Measurements from ENCODE around the gene TRIP13.
"Not testable (repeated sequence)": the region's sequence is repeated elsewhere in the genome, so short reads cannot be mapped to it uniquely, and the experiment has no call there.

TRIP13 gene

DNA sequence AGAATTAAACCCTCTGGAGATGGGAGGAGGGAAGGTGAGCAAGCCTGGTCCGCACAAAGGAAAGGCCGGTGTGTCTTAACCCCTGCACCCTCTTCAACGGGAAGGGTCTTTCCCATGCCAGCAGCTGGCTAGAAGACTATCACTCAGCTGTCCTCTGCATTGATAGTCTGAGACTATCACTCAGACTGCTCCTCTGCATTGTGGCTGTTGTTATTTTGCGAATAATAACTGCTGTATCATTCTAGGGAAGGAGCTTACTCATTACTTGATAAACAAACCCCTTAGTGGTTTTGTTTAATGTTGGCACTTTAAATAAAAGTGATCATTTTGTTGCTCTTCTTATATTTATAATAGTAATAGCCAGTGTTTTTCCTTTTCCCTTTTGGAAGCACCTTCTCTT lies 8.1 kb downstream of the TRIP13 start:
- no peak for DNase-seq

DNA sequence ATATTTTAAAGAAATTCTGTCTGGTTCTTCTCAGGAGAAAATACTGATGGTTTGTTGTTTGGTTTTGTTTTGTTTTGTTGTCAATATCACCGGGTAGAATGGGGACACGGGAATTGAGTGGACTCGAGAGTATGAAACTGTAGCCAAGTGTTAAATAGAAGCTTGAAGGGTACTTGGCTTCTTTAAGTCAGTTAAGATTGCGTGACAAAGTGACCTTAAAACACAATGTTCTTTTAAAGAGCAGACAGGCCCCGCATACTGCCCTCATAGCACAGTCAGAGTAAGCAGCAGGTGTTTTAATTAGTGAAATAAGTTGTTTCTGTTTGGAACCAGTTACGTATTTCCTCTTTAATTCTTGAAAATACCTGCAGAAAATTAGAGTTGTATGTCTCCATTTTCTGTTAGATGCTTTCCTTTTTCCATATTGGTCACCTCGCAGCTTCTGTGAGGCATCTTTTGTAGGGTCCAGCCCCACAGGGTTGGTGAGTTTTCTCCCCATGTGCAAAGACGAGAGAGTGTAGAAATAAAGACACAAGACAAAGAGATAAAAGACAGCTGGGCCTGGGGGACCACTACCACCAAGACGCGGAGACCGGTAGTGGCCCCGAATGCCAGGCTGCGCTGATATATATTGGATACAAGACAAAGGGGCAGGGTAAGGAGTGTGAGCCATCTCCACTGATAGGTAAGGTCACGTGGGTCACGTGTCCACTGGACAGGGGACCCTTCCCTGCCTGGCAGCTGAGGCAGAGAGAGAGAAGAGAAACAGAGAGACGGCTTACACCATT lies 9.6 kb downstream of the TRIP13 start:
- no peak for DNase-seq

DNA sequence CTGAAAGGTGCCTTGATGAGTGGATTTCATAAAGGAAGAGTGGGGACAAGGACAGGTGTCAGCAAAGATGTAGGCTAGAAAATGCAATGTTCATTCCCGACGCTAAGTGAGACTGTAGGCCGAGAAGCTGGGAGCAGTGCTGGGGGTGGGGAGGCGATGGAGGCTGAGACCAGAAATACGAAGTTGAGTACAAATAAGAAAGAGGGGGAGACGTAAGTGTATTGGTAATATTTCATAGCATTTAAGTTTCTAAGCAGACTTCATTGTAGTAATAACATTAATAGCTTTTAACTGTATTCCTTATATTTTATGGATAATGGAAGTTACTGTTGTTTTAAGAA lies 11.0 kb downstream of the TRIP13 start:
- DNase-seq: no peak

GRCh38 chr5:905139-905642 lies 12.5 kb downstream of the TRIP13 start:
- no peak for DNase-seq

DNA sequence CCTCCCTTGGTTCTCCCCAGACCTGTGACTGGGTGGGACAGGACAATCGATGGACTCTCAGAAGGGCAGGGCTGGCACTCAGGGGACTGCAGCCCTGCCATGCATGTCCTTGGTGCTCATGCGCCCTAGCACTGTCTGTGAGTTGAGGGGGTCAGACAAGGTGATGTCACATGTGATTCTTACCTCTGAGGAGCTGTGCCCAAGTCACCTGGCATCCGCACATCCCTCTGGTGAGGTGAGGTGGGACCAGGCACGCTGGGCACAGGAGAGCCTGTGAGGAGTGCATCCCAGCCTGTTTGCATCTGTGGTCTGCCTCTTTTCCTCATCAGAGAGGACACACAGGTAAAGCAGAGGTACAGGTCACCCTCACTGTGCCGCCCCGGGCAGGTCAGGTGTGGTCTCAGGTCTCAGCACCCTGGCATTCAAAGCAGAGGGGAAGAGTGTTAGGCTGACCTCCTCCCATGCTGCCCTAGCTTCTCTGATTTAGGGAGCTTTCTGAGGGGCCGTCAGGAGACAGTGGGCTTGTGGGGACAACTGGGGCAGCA lies 14.8 kb downstream of the TRIP13 start:
- no peak for DNase-seq

- no peak for DNase-seq
Measured at GRCh38 chr5:908172-908571, 15.5 kb downstream of the TRIP13 start.

GRCh38 chr5:909086-909485 lies 16.4 kb downstream of the TRIP13 start:
- no peak for DNase-seq

DNA sequence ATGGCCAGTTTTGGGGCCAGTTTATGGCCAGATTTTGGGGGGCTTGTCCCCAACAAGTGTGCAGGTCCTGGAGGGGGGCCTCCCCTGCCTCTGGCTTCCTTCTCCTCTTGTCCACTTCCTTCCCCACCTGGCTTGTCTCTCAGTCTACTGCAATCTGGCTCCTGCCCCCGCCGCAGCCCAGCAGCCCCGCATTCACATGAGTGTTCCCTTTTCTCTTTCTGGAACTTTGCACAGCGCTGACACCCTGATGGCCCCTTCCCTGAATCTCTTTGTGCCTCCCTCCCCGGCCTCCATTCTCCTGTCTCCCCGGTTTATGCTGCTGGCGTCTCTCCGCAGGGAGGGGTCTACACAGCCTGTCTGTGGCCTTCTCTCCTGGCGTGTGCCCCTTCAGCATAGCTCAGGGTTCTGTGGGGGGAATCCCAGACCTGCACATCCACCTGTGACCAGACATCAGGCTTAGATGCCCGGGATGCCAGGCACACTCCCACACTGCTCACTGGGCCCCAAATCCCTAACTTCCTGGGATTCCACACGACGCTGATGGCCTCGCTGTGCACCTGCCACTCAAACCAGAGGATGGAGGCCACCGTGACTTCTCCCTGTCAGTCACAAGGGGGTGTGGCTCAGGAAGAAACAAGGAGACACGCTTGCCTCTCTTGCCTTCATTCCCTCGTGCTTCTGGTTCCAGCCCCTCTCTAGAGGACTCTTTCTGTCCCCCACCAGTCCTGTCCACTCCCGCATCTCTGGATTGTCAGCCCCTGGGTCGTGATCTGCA lies 17.5 kb downstream of the TRIP13 start:
- no peak for DNase-seq

DNA sequence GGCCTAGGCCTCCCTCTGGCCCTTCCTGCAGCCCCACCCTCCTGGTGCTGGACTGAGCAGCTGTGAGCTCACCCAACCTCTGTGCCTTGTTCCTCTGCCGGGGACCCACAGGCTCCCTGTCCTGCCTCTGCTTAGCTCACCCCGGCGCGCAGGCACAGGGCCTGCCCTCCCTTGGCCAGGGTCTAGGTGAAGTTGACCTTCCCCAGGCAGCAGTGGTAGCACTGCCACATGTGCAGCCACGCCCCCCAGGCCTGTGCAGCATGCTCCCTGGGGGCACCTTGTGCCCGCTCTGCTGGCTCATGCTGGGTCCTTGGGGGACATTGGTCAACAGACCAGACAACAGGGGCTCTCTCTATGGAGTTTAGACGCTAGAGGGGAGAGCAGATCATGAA lies 18.1 kb downstream of the TRIP13 start:
- DNase-seq: no peak

DNA sequence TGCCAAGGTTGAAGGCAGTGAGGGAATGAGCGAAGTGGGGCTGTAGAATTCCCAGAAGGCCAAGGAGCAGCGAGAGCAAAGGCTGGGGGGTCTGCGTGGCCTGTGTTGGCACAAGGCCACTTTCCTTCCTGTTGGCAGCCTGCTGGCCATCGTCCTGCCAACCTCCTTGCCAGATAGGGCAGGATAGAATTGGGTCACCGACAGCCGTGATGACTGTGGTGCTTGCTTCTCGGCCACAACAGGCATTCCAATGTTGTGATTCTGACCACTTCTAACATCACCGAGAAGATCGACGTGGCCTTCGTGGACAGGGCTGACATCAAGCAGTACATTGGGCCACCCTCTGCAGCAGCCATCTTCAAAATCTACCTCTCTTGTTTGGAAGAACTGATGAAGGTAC lies 18.9 kb downstream of the TRIP13 start:
- no peak for DNase-seq

GRCh38 chr5:912280-913091 lies 19.8 kb downstream of the TRIP13 start:
- DNase-seq: peak; percentile 75

DNA sequence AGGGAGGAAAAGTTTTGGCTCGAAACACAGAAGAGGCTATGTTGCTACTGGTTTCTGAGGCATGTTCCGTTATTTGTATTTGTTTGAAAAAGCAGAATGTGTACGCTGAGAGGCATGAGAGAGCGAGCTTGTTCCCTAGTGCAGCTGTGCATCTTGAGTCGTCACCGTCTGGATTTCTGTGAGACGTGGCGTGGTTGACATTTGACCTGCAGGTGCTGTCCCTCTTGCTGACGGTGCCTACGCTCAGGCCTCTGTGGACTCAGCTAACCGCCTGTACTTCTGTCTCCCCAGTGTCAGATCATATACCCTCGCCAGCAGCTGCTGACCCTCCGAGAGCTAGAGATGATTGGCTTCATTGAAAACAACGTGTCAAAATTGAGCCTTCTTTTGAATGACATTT lies 21.5 kb downstream of the TRIP13 start:
- no peak for DNase-seq

GRCh38 chr5:914612-915011 lies 21.9 kb downstream of the TRIP13 start:
- no peak for DNase-seq

GRCh38 chr5:915346-915745 lies 22.7 kb downstream of the TRIP13 start:
- not testable (repeated sequence) for DNase-seq

DNA sequence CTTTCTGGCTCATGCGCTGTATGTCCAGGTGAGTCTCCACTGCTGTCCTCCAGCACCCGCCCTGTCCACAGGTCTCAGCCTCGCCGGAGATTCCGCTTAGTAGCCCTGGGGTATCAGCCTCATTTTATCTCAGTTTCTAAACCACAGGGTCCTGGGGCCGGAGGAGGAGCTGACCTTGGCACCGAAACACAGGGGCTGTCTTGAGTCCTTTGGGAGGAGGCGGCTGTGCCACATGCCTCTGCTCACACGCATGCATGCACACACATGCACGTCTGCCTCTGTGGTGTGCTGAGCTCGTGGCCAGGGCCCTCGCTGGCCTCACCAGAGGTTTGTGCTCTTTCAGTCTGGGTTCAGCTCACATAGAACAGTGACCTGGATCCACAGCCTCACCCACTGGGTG lies 23.3 kb downstream of the TRIP13 start:
- no peak for DNase-seq

DNA sequence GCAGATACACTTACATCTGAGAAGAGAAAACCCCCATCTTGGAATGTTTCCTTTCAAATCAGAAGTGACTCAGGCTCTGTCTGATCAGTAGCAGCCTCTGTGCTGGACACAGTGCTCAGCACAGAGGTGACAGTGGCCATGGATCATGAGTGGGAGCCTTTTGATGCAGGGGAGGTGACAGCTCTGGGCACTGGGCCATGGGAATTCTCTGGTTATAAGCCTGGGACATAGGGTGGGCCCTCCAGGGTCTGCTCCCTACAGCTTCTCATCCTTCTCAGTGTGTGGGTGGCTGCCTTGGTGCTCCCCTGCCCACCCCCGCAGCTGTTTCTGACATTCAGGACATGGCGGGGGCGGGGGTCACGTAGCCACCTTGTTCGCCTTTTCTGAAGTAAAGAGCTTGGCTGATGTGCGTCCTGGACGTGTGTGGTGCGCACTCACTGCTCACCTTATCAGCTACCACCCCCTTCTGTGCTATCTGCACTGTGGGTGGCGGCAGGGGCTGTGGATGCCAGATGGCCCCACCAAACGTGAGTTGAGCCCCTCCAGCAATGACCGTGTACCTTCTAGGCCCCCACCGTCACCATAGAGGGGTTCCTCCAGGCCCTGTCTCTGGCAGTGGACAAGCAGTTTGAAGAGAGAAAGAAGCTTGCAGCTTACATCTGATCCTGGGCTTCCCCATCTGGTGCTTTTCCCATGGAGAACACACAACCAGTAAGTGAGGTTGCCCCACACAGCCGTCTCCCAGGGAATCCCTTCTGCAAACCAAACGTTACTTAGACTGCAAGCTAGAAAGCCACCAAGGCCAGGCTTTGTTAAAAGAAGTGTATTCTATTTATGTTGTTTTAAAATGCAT lies 24.0 kb downstream of the TRIP13 start:
- no peak for DNase-seq

DNA sequence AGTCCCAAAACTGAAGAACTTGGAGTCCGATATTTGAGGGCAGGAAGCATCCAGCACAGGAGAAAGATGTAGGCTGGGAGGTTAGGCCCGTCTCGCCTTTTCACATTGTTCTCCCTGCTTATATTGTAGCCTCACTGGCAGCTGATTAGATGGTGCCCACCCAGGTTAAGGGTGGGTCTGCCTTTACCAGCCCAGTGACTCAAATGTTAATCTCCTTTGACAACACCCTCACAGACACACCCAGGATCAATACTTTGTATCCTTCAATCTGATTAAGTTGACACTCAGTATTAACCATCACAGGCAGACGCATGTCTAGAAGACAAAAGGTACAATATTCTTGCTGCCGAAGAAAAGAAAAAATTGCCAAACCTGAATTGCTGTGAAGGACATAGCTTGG lies 26.0 kb downstream of the TRIP13 start:
- not testable (repeated sequence) for DNase-seq

DNA sequence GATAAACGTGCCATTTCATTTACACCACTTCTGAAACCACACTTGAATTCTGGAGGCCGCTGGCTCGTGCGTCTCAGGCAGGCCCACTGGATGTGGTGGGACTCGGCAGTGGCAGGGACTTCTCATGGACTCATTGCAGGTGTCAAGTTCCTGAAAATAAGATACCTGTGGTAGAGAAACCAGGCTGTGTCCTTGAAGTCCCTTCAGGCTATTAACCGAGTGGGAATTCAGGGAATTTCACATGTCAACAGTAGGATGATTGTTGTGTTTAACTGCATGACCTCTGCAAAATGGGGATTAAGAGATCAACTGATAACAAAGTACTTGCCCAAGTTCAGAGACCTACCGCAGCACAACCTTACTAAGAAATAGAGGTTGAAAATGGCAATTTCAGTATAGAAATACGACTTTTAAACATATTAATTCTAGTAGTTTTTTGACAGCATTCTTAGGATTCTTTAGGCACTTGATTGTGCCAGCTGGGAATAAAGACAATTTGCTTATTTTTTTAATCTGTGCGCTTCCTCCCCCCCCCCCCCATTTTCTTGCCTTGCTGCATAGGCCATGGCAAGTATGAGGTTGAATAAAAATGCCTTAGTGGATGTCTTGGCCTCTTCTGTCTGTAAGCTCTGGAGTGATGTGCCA lies 26.8 kb downstream of the TRIP13 start:
- DNase-seq: no peak

GRCh38 chr5:920321-920720 lies 27.6 kb downstream of the TRIP13 start:
- no peak for DNase-seq

- no peak for DNase-seq
Measured at GRCh38 chr5:921456-922435, 29.1 kb downstream of the TRIP13 start.
